Measurements from ENCODE around the gene TGIF2. TPM values are rescaled to one million over a fixed set of nuclear protein-coding genes. Genes with fewer than 3 reads are reported as not detected.

The TGIF2 gene
- 6.6 and 9.0 TPM in 2 replicates for total RNA-seq (2014; rRNA removed; shearing (Covaris generic))

DNA sequence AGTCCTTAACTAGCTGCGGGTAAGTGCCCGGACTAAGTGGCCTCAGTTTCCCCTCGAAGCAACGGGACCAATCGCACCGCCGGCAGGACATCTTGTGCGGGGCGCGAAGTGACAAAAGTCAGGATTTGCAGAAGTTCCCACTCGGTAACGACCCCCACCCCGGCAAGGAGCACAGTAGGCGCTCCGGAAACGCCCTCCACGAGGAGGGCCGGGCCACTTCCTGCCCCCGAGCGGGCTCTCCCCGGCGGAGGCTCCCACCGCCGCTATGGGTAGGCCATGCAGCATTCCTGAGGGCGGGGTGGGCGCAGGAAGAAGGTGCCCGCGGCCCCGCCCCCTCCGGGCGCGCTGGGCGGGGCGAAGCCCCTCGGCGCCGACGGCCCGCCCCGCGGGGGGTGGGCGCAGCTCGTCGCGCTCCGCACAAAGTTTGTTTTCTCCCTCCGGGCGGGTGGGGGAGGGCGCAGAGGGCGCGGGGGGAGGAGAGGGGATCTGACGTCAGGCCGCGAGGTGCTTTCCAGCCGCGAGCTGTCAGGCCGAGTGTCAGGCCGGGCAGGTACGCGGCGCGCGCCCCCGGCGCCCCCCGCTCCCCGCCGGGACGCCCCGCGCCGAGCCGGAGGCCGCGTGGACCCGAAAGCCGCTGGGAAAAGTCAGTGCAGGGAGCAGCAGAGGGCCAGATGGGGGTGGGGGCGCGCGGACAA lies at the start of gene TGIF2:
Gene TGIF2, plus strand, starts transcription at position 495 of the 695 bp plus-strand sequence. CDS start 5,178 bp downstream, outside the sequence.
- DNase-seq (ENCODE audit: low spot score) = peak; percentile 74

- DNase-seq (ENCODE audit: low spot score) = no peak
Measured at GRCh38 chr20:36525620-36526365, 47.6 kb upstream of the TGIF2 start.

DNA sequence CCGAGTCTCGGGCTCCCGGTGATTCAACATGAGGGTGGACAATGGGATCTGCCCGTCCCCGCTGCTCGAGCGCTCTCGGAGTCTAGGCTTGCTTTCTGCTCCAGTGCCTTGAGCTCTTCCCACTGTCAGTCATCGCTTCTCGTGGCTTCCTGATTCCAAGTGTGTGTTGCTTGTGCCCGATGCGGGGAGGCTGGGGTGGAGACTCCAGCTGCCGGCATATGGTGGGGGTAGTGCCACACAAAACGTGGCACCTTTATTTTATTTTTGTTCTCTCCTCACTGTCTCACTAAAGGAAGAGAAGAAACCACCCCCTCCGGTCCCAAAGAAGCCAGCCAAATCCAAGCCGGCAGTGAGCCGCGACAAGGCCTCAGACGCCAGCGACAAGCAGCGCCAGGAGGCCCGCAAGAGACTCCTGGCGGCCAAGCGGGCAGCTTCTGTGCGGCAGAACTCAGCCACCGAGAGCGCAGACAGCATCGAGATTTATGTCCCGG lies 46.8 kb upstream of the TGIF2 start:
- no peak for DNase-seq (ENCODE audit: low spot score)

DNA sequence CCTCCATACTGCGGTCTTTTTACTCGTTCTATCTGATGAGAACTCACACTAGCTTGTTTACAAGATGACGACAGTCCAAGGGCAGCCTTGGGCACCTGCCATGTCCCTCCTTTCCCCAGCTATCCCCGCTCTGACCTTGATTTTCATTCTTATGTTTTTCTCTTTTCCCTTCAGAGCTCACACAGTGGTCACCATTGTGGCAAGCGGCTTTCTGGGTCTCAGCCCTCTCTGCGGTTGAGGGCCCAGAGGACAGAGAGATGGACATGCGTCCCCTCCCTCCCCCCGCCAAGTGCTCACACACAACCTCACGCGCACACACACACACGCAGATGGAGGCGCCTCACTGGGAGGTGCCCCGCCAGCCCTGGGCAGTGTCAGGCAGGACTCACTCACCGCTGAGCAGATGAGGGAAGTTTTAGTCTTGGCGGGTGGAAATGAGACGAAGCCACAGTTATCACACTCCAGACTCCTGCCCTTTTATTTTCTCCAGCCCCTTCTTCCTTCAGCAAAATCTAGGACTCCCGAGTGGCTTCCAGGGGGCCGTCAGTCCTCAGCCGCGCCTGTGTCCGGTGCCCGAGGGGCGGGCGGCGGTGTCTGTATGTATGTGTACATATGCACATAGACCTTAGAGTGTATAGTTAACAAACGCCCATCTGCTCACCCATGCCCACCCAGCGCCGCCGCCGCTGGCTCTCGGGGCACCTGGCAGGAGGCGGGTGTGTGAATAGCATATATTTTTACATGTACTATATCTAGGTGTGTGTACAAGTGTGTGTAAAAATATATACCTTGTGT lies 45.9 kb upstream of the TGIF2 start:
- no peak for DNase-seq (ENCODE audit: low spot score)

DNA sequence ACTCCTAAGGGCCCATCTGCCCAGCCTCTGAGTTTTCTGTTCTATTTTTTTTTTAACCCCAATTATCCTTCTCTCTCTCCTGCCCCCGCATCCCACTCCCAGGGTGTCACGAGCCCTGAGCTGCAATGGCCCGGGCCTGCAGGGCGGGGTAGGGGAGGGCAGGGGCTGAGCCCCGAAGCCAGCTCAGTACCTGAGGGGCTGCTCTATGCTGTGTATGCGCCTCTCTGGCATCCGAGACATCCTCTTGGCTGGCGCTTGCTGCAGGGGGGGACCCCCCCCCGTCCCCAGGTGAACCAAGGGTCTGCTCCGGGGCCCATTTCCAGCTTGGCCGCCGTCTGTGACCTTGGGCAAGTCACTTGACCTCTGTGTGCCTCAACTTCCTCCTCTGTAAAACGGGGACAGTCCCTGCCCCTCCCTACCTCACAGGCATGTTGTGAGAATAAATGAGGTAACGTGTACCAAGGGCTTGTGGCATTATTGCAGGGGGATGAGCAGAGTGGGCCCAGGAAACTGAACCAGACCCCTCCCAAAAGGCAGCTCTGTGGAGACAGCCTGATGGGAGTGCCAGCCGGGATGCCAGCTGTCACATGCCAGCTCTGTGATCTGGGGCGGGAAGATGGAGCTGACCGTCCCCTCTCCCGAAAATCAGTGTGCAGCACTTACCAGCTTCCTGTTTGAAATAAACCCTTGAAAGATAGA lies 45.1 kb upstream of the TGIF2 start:
- no peak for DNase-seq (ENCODE audit: low spot score)

DNA sequence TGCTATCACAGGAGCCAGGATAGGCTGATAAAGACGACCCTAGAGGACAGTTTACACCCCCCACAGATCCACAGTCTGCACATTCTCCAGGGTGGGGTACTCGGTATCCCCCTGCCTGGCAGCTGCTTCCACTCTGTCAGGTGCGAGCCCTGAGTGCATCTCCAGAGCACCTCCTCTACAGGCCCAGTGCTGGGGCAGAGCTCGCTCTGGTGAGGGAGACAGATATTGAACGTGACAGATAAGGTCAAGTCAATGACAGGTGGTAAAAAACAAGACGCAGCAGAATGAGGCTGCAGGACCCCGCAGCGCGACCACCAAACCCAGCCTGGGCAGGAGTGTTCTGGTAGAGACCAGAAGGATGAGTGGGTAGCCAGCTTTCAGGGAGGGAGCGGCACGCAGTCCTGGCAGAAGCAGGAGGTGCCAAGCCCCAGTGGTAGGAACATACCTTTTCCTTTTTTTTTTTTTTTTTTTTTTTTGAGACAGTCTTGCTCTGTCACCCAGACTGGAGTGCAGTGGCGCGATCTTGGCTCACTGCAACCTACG lies 44.5 kb upstream of the TGIF2 start:
- no peak for DNase-seq (ENCODE audit: low spot score)

GRCh38 chr20:36532388-36532787 lies 41.0 kb upstream of the TGIF2 start:
- no peak for DNase-seq (ENCODE audit: low spot score)

DNA sequence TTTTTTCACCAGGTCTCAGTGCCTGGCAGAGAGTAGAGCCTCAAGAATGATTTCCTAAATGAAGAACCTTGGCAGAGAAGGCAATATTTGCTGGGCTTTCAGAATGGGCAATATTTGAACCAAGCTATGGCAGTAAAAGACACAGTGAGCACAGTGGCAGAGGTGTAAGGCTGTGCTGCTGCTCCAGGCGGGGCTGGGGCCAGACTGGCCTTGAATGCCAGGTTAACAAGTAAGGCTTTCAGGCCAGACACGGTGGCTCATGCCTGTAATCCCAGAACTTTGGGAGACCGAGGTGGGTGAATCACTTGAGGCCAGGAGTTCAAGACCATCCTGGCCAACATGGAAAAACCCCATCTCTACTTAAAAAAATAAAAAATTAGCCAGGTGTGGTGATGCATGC lies 40.6 kb upstream of the TGIF2 start:
- no peak for DNase-seq (ENCODE audit: low spot score)

DNA sequence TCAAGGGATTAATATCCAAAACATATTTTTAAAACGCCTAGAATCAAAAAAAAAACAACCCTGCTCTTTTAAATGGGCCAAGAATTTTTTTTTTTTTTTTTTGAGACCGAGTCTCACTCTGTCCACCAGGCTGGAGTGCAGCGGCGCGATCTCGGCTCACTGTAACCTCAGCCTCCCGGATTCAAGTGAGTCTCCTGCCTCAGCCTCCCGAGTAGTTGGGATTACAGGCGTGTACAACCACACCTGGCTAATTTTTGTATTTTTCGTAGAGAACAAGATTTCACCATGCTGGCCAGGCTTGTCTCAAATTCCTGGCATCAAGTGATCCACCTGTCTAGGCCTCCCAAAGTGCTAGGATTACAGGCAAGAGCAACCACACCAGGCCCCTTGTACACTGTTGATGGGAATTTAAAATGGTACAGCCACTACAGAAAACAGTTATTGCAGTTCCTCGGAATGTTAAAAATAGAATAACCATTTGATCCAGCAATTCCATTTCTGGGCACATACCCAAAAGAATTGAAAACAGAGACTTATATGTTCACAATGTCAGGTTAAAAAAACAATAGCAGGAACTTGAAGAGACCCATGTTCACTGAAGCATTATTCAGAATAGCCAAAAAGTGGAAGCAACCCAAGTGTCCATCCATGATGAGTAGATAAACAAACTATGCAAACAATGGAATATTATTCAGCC lies 35.2 kb upstream of the TGIF2 start:
- DNase-seq (ENCODE audit: low spot score) = no peak

- DNase-seq (ENCODE audit: low spot score) = no peak
Measured at GRCh38 chr20:36540551-36541211, 32.7 kb upstream of the TGIF2 start.

- no peak for DNase-seq (ENCODE audit: low spot score)
Measured at GRCh38 chr20:36541227-36541767, 32.1 kb upstream of the TGIF2 start, which contains the start of gene MYL9. Gene MYL9 (plus strand): TSS chr20:36541519. CDS start chr20:36544885, 3,366 bp downstream.

DNA sequence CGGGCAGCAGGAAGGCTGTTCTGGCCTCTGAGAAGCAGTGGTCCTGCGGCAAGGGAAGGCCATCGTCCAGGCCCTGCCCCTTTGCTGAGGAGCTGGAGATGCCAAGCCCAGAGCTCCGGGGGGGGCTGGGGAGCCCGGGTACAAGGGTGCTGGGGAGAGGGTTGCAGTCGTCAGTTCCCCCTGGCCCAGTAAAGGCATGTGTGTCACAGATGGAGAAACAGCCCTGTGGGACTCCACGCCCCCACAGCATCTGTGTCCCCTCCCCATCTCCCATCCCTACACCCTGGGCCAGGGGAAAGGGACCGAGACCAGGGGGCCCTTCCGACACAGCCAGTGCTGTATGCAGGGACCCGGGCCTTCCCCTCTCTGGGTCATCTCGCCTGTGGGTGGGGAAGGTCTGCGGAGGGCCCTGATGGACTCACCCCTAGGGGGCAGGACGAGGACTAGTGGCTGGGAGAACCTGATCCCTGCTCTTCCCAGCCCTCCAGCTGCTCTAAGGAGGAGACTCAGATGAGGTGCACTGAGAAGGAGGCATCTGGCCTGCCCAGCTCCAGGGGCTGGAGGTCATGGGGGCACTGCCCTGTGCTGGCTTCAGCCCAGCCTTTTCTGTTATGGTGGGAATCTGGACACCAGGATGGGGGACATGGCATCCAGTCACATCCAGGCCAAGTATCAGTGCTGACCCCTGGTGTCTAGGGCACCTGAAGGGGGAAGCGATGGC lies 31.5 kb upstream of the TGIF2 start:
- DNase-seq (ENCODE audit: low spot score) = no peak

- no peak for DNase-seq (ENCODE audit: low spot score)
Measured at GRCh38 chr20:36542516-36543183, 30.7 kb upstream of the TGIF2 start.

DNA sequence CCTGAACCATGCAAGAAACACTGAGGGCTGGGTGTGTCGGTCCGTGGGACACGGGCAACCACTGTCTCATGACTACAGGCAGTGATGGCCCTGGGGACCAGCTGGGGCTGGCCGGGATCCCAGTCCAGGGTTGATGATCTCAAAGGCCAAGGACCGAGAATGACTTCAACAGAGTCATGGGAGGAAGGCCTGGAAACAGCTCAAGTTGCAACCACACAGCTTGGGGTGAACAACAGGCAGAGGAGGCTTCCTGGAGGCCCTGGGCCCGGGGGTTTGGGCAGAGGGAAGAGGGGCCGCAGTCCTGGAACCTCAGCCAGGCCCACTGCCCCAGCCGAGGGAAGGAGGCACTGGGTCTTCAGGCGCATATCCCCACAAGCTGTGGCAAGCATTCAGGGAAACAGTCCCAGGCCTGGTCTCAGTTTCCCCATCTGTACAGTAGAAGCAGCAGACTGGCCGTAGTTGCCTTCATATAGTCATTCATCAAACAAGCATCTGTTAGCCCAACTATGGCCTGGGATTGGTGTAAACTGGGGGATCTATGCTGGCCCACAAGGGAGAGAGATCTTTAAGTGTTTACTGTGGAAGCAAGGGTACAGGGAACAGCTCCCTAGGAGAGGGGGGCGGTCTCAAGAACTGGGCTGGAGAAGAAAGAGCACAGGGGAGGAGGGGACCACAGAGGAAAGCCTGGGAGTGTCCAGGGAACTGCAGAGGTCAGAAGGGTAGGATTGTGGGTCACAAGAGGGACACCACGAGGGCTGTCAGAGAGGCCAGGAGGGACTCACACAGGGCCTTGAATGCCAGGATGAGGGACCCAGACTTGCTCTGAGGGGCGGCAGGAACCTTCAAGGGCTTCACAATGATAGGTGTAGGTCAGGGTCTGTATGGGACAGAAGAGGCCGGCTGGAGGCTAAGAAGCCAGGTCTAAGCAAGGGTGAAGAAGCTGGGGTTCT lies 29.9 kb upstream of the TGIF2 start:
- DNase-seq (ENCODE audit: low spot score) = no peak

DNA sequence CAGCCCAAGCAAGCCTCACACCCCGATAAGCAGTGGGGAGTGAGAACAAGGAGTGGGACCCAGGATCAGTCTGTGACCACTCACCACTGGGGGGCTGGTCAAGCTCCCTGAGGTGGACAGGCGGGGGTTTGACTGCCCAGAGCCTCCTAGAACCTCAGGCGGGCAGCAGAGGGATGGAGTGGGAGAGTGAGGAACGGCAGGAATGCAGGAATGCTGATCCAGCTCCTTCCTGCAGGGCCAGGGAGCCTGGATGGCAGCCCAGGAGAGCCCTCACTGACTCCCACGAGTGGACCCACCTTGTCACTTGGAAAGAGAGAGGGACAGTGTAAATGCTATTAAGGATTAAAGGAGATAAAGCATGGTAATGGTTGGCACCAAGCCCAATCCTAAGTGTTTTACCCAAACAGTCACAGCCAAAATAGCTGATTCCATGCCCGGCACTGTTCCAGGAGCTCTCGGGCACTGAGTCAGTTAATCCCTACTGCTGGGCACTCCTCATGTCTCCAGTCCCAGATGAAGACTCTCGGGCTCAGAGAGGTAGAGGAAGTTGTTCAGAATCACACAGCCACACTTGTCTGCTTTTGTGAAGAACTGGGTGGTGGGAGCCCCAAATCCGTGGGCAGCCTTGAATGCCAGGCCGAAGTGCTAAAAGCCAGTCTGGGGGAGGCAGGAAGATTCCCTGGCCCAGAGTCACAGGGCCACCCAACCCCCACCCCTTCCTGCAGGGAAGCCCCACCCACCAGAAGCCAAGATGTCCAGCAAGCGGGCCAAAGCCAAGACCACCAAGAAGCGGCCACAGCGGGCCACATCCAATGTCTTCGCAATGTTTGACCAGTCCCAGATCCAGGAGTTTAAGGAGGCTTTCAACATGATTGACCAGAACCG lies 29.0 kb upstream of the TGIF2 start:
- peak; percentile 37 for DNase-seq (ENCODE audit: low spot score)

- DNase-seq (ENCODE audit: low spot score) = no peak
Measured at GRCh38 chr20:36546111-36546736, 27.2 kb upstream of the TGIF2 start.
